GM18526 (cell line): ENCODE measurements around the gene DDRGK1.

Experiments used
- POLR2A ChIP-seq: IDR thresholded peaks from 3 replicates; pipeline ENCODE4 v1.6.1; 2011; ENCODE audit not compliant: insufficient read length; ENCODE audit errors: extremely low read depth

DDRGK1 gene

GRCh38 chr20:3204124-3204794, at the start of gene DDRGK1:
Gene DDRGK1 (minus strand): TSS chr20:3204682. CDS start chr20:3204627, 55 bp downstream.
- peak; percentile 81 for TF ChIP-seq POLR2A

GRCh38 chr20:3251806-3252205, 47.3 kb upstream of the DDRGK1 start:
- TF ChIP-seq POLR2A: no peak

GRCh38 chr20:3250091-3250504, 45.6 kb upstream of the DDRGK1 start:
- TF ChIP-seq POLR2A: no peak

- TF ChIP-seq POLR2A: no peak
These were observed 44.5 kb upstream of the DDRGK1 start for GRCh38 chr20:3248993-3249347.

- no peak for TF ChIP-seq POLR2A
These were observed 43.9 kb upstream of the DDRGK1 start for GRCh38 chr20:3248167-3248992.

- no peak for TF ChIP-seq POLR2A
These were observed 43.2 kb upstream of the DDRGK1 start for GRCh38 chr20:3247638-3248037.

GRCh38 chr20:3246682-3247081, 42.2 kb upstream of the DDRGK1 start:
- TF ChIP-seq POLR2A: no peak

GRCh38 chr20:3245711-3246110, 41.2 kb upstream of the DDRGK1 start:
- TF ChIP-seq POLR2A: no peak

GRCh38 chr20:3245156-3245555, 40.7 kb upstream of the DDRGK1 start:
- no peak for TF ChIP-seq POLR2A

- TF ChIP-seq POLR2A: no peak
These were observed 40.1 kb upstream of the DDRGK1 start for GRCh38 chr20:3244613-3245012.

- no peak for TF ChIP-seq POLR2A
These were observed 39.4 kb upstream of the DDRGK1 start for GRCh38 chr20:3243718-3244358.

GRCh38 chr20:3242172-3242692, 37.8 kb upstream of the DDRGK1 start:
- TF ChIP-seq POLR2A: no peak

GRCh38 chr20:3240776-3241363, 36.4 kb upstream of the DDRGK1 start:
- no peak for TF ChIP-seq POLR2A

GRCh38 chr20:3239867-3240775, 35.6 kb upstream of the DDRGK1 start:
- TF ChIP-seq POLR2A: no peak
